A204.1 (cell line): ENCODE results near the gene CHCT1.
"Not testable (repeated sequence)": the region's sequence is repeated elsewhere in the genome, so short reads cannot be mapped to it uniquely, and the experiment has no call there.

Experiments used
- FAIRE-seq: peaks from 2 replicates; lab custom pipeline; 2012; peaks lifted over from hg19 to GRCh38; lab: Jason Lieb, UNC

Gene CHCT1

GRCh38 chr17:60422162-60422665, at the start of gene CHCT1:
Gene CHCT1 (plus strand): TSS chr17:60422489. CDS start chr17:60422593, 104 bp downstream.
- FAIRE-seq = no peak

GRCh38 chr17:60372790-60373483, 49.4 kb upstream of the CHCT1 start:
- FAIRE-seq = no peak

- not testable (repeated sequence) for FAIRE-seq
Observed at GRCh38 chr17:60378187-60378586, 44.1 kb upstream of the CHCT1 start.

- not testable (repeated sequence) for FAIRE-seq
Observed at GRCh38 chr17:60379461-60379860, 42.8 kb upstream of the CHCT1 start.

- FAIRE-seq = no peak
Observed at GRCh38 chr17:60381958-60382357, 40.3 kb upstream of the CHCT1 start.

GRCh38 chr17:60383379-60383778, 38.9 kb upstream of the CHCT1 start:
- no peak for FAIRE-seq

GRCh38 chr17:60384921-60385320, 37.4 kb upstream of the CHCT1 start:
- not testable (repeated sequence) for FAIRE-seq

GRCh38 chr17:60386147-60387058, 35.9 kb upstream of the CHCT1 start:
- FAIRE-seq = no peak

GRCh38 chr17:60387666-60388065, 34.6 kb upstream of the CHCT1 start:
- no peak for FAIRE-seq

GRCh38 chr17:60388742-60389141, 33.5 kb upstream of the CHCT1 start:
- FAIRE-seq = no peak

GRCh38 chr17:60390186-60390585, 32.1 kb upstream of the CHCT1 start:
- FAIRE-seq = no peak

GRCh38 chr17:60390925-60391470, 31.3 kb upstream of the CHCT1 start:
- no peak for FAIRE-seq

GRCh38 chr17:60391471-60392041, 30.7 kb upstream of the CHCT1 start:
- no peak for FAIRE-seq

GRCh38 chr17:60392042-60392844, 30.0 kb upstream of the CHCT1 start, which contains the start of gene USP32:
Gene USP32 (minus strand): TSS chr17:60392133. CDS start chr17:60391939, 194 bp downstream.
- FAIRE-seq = peak; percentile 55

GRCh38 chr17:60392845-60393702, 29.2 kb upstream of the CHCT1 start:
- no peak for FAIRE-seq

- FAIRE-seq = no peak
Observed at GRCh38 chr17:60393840-60394723, 28.2 kb upstream of the CHCT1 start.

- no peak for FAIRE-seq
Observed at GRCh38 chr17:60395508-60396065, 26.7 kb upstream of the CHCT1 start.

GRCh38 chr17:60396412-60396811, 25.9 kb upstream of the CHCT1 start:
- no peak for FAIRE-seq
